Suprapubic skin (tissue), 4 donors: ENCODE data around the gene COA8.

Experiments
- CTCF ChIP-seq, 2 donors: fragments of 200-600 bp in 1 of 2; fragments of 450-650 bp in 1 of 2; sonication (generic) in 1 of 2; IDR thresholded peaks; one replicate each; pipeline ENCODE4 v1.5.1; 2016 to 2019; ENCODE audit warnings: antibody characterized with exemption in 2 of 2, mild to moderate bottlenecking in 1 of 2, moderate library complexity in 1 of 2
- POLR2A ChIP-seq, 2 donors: fragments of 450-650 bp; IDR thresholded peaks; one replicate each; pipeline ENCODE4 v1.6.1; 2017; ENCODE audit warnings: antibody characterized with exemption in 2 of 2, mild to moderate bottlenecking in 2 of 2, moderate library complexity in 2 of 2
- POLR2AphosphoS5 ChIP-seq, 3 donors: sonication (generic); formaldehyde crosslinking; IDR thresholded peaks; one replicate each; pipeline ENCODE4 v1.6.1; 2017; ENCODE audit warnings: antibody characterized with exemption in 3 of 3

DNA sequence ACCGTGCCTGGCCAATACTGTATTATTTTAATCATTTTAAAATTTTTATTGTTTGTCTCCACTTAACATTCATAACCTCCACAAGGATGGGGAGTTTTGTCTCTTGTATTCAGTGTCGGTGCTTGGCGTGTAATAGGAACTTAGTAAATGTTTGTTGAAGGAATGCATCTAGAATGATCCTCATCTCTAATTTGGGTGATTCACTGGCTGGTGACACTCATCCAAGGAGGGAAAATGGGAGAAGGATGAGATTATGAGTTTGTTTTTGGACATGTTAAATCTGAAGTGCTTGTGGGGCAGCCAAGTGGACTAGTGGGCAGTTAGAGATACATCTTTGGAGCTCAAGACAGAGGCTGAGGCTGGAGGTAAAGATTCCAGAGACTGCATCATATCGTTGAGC lies 71.4 kb downstream of the COA8 start:
- no peak for TF ChIP-seq POLR2AphosphoS5 (IDR thresholded peaks at IDR 0.05)
- no peak for TF ChIP-seq CTCF (IDR thresholded peaks at IDR 0.05)
- TF ChIP-seq POLR2A (IDR thresholded peaks at IDR 0.05) = no peak
